ENCODE measurements around the gene ATP1A3.

Gene ATP1A3

GRCh38 chr19:41927497-41928192 is 66.4 kb downstream of the ATP1A3 start:
- no peak for DNase-seq

- no peak for DNase-seq
Measured at GRCh38 chr19:41926763-41927496, 67.1 kb downstream of the ATP1A3 start.

- no peak for DNase-seq
Measured at GRCh38 chr19:41926028-41926762, 67.8 kb downstream of the ATP1A3 start.

- no peak for DNase-seq
Measured at GRCh38 chr19:41925208-41926003, 68.6 kb downstream of the ATP1A3 start.

GRCh38 chr19:41924151-41925145 is 69.6 kb downstream of the ATP1A3 start:
- no peak for DNase-seq

GRCh38 chr19:41923045-41923788 is 70.8 kb downstream of the ATP1A3 start:
- DNase-seq = no peak

GRCh38 chr19:41922585-41922984 is 71.4 kb downstream of the ATP1A3 start:
- DNase-seq = no peak

- no peak for DNase-seq
Measured at GRCh38 chr19:41921577-41922576, 72.2 kb downstream of the ATP1A3 start.

GRCh38 chr19:41920882-41921576 is 73.0 kb downstream of the ATP1A3 start:
- no peak for DNase-seq

GRCh38 chr19:41919948-41920712 is 73.9 kb downstream of the ATP1A3 start:
- DNase-seq = no peak

- no peak for DNase-seq
Measured at GRCh38 chr19:41918653-41919244, 75.3 kb downstream of the ATP1A3 start.

GRCh38 chr19:41918095-41918494 is 75.9 kb downstream of the ATP1A3 start:
- no peak for DNase-seq

- DNase-seq = no peak
Measured at GRCh38 chr19:41917676-41918075, 76.4 kb downstream of the ATP1A3 start.

Measured in activated CD4-positive, alpha-beta T cell treated with anti-CD3 and anti-CD28 coated beads for 48 hours (primary cell).